ENCODE data around the gene IQGAP2.

IQGAP2 gene

GRCh38 chr5:76397200-76397599 lies 5.9 kb upstream of the IQGAP2 start:
- Mint-ChIP-seq H3K27ac (no peak overlapping the region), H3K27me3 (ENCODE audit: low read depth) (peaks cover 5% of the 10 kb centered on the region), H3K4me3 (no peak overlapping the region), H3K4me1 (ENCODE audit: low read depth) (peaks cover 29% of the 10 kb centered on the region), H3K36me3 (ENCODE audit: low read depth) (peaks cover 5% of the 10 kb centered on the region), H3K9me3 (no peaks in the 10 kb centered on the region)

- Mint-ChIP-seq H3K27ac (no peak overlapping the region), H3K4me1 (ENCODE audit: low read depth) (peaks cover 20% of the 10 kb centered on the region), H3K36me3 (ENCODE audit: low read depth) (peaks cover 7% of the 10 kb centered on the region), H3K27me3 (ENCODE audit: low read depth) (peaks cover 5% of the 10 kb centered on the region), H3K9me3 (no peaks in the 10 kb centered on the region), H3K4me3 (no peak overlapping the region)
Observed at GRCh38 chr5:76399268-76399667, 3.8 kb upstream of the IQGAP2 start.

GRCh38 chr5:76400466-76400865 lies 2.6 kb upstream of the IQGAP2 start:
- no peak overlapping the region for H3K4me3 Mint-ChIP-seq
- peaks cover 7% of the 10 kb centered on the region for H3K36me3 Mint-ChIP-seq (ENCODE audit: low read depth)
- no peak overlapping the region for H3K27ac Mint-ChIP-seq
- H3K4me1 Mint-ChIP-seq (ENCODE audit: low read depth): peaks cover 30% of the 10 kb centered on the region
- H3K9me3 Mint-ChIP-seq: no peaks in the 10 kb centered on the region
- H3K27me3 Mint-ChIP-seq (ENCODE audit: low read depth): peaks cover 5% of the 10 kb centered on the region

GRCh38 chr5:76401801-76402250 lies 1.3 kb upstream of the IQGAP2 start:
- Mint-ChIP-seq H3K4me3 (peak overlapping the region; percentile 98), H3K9me3 (no peaks in the 10 kb centered on the region), H3K36me3 (ENCODE audit: low read depth) (peaks cover 10% of the 10 kb centered on the region), H3K27me3 (ENCODE audit: low read depth) (peaks cover 5% of the 10 kb centered on the region), H3K4me1 (ENCODE audit: low read depth) (peaks cover 43% of the 10 kb centered on the region), H3K27ac (peak overlapping the region; percentile 98)

- Mint-ChIP-seq H3K4me3 (peak overlapping the region; percentile 98), H3K27me3 (ENCODE audit: low read depth) (peaks cover 5% of the 10 kb centered on the region), H3K27ac (peak overlapping the region; percentile 98), H3K4me1 (ENCODE audit: low read depth) (peaks cover 49% of the 10 kb centered on the region), H3K9me3 (no peaks in the 10 kb centered on the region), H3K36me3 (ENCODE audit: low read depth) (peaks cover 13% of the 10 kb centered on the region)
Observed at GRCh38 chr5:76402251-76402885, 717 bp upstream of the IQGAP2 start.

GRCh38 chr5:76403766-76404222 lies 709 bp downstream of the IQGAP2 start:
- Mint-ChIP-seq H3K27me3 (ENCODE audit: low read depth) (peaks cover 5% of the 10 kb centered on the region), H3K36me3 (ENCODE audit: low read depth) (peaks cover 15% of the 10 kb centered on the region), H3K9me3 (no peaks in the 10 kb centered on the region), H3K27ac (peak overlapping the region; percentile 99), H3K4me3 (peak overlapping the region; percentile 88), H3K4me1 (ENCODE audit: low read depth) (peaks cover 53% of the 10 kb centered on the region)

DNA sequence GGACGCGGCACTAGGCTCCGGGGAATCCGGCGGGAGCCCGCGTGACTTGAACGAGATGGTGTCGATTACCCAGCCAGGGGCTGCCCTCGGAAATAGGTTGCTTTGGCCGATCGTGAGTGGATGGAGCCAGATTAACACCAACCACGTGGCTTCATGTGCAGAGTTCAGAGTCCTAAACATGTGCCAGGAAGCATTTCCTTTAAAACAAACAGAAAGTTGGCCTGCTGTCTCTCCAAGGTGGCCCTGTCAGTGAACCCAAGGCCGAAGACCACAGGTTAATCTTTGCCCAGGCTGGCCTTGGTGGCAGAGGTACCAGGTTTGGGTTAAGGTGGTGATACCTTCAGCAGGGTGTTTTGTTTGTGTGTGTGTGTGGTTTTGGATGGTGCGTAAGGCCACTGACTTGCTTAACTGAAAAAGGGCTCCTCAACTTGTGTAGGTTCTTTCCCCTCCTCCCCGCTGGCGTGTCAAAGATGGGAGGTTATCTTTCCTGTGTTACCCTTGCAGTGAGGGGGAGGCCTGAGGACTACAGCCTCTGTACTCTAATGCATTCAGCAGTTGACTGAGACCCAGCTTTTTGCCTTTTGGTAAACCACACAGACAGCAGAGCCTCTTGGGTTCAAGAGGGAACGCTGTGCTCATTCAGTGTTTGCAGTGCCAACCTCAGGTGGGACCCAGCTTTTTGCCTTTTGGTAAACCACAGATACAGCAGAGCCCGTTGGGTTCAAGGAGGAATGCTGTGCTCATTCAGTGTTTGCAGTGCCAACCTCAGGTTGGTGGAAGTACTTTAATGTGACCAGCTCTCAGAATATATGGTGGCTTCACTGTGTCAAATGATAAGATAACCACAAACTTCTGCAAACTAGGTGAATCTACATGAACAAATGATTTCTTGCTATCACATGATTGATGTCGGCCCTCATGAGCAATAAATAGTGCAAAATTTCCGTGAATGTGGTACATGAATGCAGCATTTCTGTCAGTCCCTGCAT lies 1.4 kb downstream of the IQGAP2 start:
- H3K4me1 Mint-ChIP-seq (ENCODE audit: low read depth): peaks cover 58% of the 10 kb centered on the region

GRCh38 chr5:76406014-76406413 lies 2.9 kb downstream of the IQGAP2 start:
- Mint-ChIP-seq H3K27ac (peak overlapping the region; percentile 18), H3K9me3 (no peaks in the 10 kb centered on the region), H3K4me1 (ENCODE audit: low read depth) (peaks cover 66% of the 10 kb centered on the region), H3K27me3 (ENCODE audit: low read depth) (peaks cover 2% of the 10 kb centered on the region), H3K36me3 (ENCODE audit: low read depth) (peaks cover 25% of the 10 kb centered on the region), H3K4me3 (peak overlapping the region; percentile 88)

More for the DNA sequence above, 1.4 kb downstream of the IQGAP2 start:
- Mint-ChIP-seq H3K4me3 (peak overlapping the region; percentile 88), H3K36me3 (ENCODE audit: low read depth) (peaks cover 16% of the 10 kb centered on the region), H3K9me3 (no peaks in the 10 kb centered on the region), H3K27ac (peak overlapping the region; percentile 99), H3K27me3 (ENCODE audit: low read depth) (peaks cover 5% of the 10 kb centered on the region)

- peak overlapping the region; percentile 55 for H3K27ac Mint-ChIP-seq
- peak overlapping the region; percentile 88 for H3K4me3 Mint-ChIP-seq
- peaks cover 61% of the 10 kb centered on the region for H3K4me1 Mint-ChIP-seq (ENCODE audit: low read depth)
- no peaks in the 10 kb centered on the region for H3K9me3 Mint-ChIP-seq
- H3K27me3 Mint-ChIP-seq (ENCODE audit: low read depth): no peaks in the 10 kb centered on the region
- H3K36me3 Mint-ChIP-seq (ENCODE audit: low read depth): peaks cover 26% of the 10 kb centered on the region
Observed at GRCh38 chr5:76406673-76407072, 3.6 kb downstream of the IQGAP2 start.

GRCh38 chr5:76408104-76408654 lies 5.1 kb downstream of the IQGAP2 start:
- peaks cover 53% of the 10 kb centered on the region for H3K4me1 Mint-ChIP-seq (ENCODE audit: low read depth)
- H3K27ac Mint-ChIP-seq: no peak overlapping the region

GRCh38 chr5:76412511-76412910 lies 9.4 kb downstream of the IQGAP2 start:
- Mint-ChIP-seq H3K9me3 (no peaks in the 10 kb centered on the region), H3K27ac (no peak overlapping the region), H3K4me1 (ENCODE audit: low read depth) (peaks cover 36% of the 10 kb centered on the region), H3K4me3 (no peak overlapping the region), H3K36me3 (ENCODE audit: low read depth) (peaks cover 30% of the 10 kb centered on the region), H3K27me3 (ENCODE audit: low read depth) (no peaks in the 10 kb centered on the region)

More at GRCh38 chr5:76408104-76408654, 5.1 kb downstream of the IQGAP2 start:
- Mint-ChIP-seq H3K27me3 (ENCODE audit: low read depth) (no peaks in the 10 kb centered on the region), H3K4me3 (no peak overlapping the region), H3K9me3 (no peaks in the 10 kb centered on the region), H3K36me3 (ENCODE audit: low read depth) (peaks cover 30% of the 10 kb centered on the region)

- Mint-ChIP-seq H3K27ac (no peak overlapping the region), H3K9me3 (no peaks in the 10 kb centered on the region), H3K36me3 (ENCODE audit: low read depth) (peaks cover 27% of the 10 kb centered on the region), H3K4me3 (no peak overlapping the region), H3K27me3 (ENCODE audit: low read depth) (no peaks in the 10 kb centered on the region), H3K4me1 (ENCODE audit: low read depth) (peaks cover 31% of the 10 kb centered on the region)
Observed at GRCh38 chr5:76413746-76414145, 10.7 kb downstream of the IQGAP2 start.

GRCh38 chr5:76414788-76415187 lies 11.7 kb downstream of the IQGAP2 start:
- Mint-ChIP-seq H3K36me3 (ENCODE audit: low read depth) (peaks cover 27% of the 10 kb centered on the region), H3K9me3 (no peaks in the 10 kb centered on the region), H3K27me3 (ENCODE audit: low read depth) (no peaks in the 10 kb centered on the region), H3K4me1 (ENCODE audit: low read depth) (peaks cover 27% of the 10 kb centered on the region), H3K27ac (no peak overlapping the region), H3K4me3 (no peak overlapping the region)

DNA sequence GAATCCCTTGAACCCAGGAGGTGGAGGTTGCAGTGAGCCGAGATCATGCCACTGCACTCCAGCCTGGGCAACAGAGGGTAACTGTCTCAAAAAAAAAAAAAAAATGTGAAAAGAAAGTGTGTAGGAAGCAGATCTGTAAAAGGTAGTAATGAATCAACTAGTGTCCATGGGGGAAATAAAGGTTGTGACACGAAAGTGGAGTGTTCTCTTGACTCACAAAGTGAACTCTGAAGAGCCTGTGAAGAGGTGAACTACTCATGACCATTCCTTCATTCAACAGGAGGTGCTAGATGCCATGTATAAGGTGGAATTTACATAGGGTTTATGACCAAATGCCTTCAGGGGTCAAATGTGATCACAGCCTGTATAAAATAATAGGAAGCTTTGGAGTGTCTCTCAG lies 12.8 kb downstream of the IQGAP2 start:
- peaks cover 21% of the 10 kb centered on the region for H3K4me1 Mint-ChIP-seq (ENCODE audit: low read depth)
- no peak overlapping the region for H3K4me3 Mint-ChIP-seq

More for the DNA sequence above, 12.8 kb downstream of the IQGAP2 start:
- no peak overlapping the region for H3K27ac Mint-ChIP-seq
- H3K27me3 Mint-ChIP-seq (ENCODE audit: low read depth): no peaks in the 10 kb centered on the region
- H3K9me3 Mint-ChIP-seq: no peaks in the 10 kb centered on the region
- H3K36me3 Mint-ChIP-seq (ENCODE audit: low read depth): peaks cover 27% of the 10 kb centered on the region
